Smooth muscle cell of the brain vasculature (primary cell): ENCODE data around the gene MOBP.
"Not testable (repeated sequence)": the region's sequence is repeated elsewhere in the genome, so short reads cannot be mapped to it uniquely, and the experiment has no call there.

ENCODE experiments used
- DNase-seq: peaks from one replicate; pipeline ENCODE4 v3.0.0-alpha.2; 2012; ENCODE audit warnings: low read depth, low spot score

Gene MOBP

GRCh38 chr3:39449796-39450195 lies 17.7 kb upstream of the MOBP start:
- no peak for DNase-seq

DNA sequence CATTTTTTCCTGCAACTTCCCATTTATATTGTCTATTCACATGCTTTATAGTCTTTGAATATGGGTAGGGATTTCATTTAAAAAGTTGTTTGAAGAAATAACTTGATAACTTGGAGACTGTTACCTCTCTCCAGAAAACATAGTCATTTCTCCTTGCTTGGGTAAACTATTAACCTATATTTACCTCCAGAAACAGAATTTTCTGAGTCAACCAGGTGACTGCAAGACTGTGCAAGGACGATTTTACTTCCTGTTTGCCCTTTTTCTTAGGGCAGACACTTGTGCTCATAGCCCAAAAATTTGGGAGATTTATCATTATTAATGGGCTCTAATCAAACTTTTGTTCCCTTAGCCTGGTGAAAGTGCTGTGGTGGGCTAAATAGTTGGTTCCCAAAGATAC lies 14.3 kb upstream of the MOBP start:
- no peak for DNase-seq

DNA sequence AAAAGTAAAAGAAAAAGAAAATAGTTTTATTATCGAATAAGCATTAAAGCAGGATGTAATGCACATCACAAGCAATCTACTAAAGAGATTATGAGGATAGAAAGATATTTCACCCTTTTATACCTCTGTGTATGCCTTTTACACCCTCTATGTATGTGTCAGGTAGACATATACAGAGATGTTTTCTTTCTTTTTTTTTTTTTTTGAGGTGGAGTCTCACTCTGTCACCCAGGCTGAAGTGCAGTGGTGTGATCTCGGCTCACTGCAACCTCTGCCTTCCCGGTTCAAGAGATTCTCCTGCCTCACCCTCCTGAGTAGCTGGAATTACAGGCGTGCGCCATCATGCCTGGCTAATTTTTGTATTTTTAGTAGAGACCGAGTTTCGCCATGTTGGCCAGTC lies 13.6 kb upstream of the MOBP start:
- not testable (repeated sequence) for DNase-seq

- no peak for DNase-seq
Measured at GRCh38 chr3:39454591-39455217, 12.8 kb upstream of the MOBP start.

DNA sequence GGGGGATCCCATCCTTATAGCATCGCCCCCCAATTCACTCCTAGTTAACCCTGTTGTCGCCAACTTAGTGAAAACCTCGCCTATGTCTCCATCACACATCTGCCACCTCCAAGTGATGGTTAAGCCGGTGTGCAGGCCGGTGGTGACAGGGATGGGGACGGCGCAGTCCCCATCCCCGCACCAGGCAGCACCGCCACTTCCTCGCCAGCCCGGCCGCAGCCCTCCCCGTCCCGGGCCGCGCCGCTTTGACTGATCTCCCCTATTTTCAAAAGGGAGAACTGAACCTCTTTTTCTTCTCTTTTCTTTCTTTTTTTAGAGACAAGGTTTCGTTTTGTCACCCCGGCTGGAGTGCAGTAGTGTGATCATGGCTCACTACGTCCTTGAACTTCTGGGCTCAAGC lies 11.3 kb upstream of the MOBP start:
- no peak for DNase-seq

- no peak for DNase-seq
Measured at GRCh38 chr3:39457361-39457760, 10.1 kb upstream of the MOBP start.

DNA sequence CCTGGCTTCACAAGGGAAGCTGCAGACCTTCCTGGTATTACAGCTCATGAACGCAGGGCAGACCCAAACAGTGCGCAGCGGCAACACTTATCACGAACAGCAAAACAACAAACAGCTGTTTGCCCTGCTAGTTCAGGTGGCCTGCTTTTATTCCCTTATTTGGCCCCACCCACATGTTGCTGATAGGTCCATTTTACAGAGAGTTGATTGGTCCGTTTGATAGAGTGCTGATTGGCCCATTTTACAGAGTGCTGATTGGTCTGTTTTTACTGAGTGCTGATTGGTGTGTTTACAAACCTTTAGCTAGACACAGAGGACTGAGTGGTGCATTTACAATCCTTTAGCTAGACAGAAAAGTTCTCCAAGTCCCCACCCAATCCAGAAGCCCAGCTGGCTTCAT lies 8.9 kb upstream of the MOBP start:
- not testable (repeated sequence) for DNase-seq

GRCh38 chr3:39460677-39461076 lies 6.8 kb upstream of the MOBP start:
- DNase-seq = no peak

GRCh38 chr3:39463269-39463668 lies 4.2 kb upstream of the MOBP start:
- no peak for DNase-seq

- DNase-seq = no peak
Measured at GRCh38 chr3:39466988-39467387, 492 bp upstream of the MOBP start.

DNA sequence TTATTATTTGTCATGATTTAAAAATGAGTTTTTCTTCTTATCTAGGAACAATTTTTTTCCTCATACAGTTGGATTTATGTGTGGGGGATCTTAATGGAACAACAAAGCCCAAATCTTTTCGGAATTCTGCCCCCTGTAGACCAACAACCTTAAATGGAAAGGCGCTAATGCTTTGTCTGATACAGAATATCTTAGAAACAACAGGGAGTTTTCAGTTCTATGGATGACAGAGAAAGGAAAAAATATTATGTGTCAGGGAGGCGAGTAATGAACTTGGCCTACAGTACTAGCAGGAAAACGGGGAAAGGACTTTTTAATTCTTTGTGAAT lies 592 bp downstream of the MOBP start:
- DNase-seq = no peak

GRCh38 chr3:39469258-39469657 lies 1.8 kb downstream of the MOBP start:
- DNase-seq = no peak

GRCh38 chr3:39469945-39470344 lies 2.5 kb downstream of the MOBP start:
- DNase-seq = no peak

- no peak for DNase-seq
Measured at GRCh38 chr3:39471652-39472051, 4.2 kb downstream of the MOBP start.

DNA sequence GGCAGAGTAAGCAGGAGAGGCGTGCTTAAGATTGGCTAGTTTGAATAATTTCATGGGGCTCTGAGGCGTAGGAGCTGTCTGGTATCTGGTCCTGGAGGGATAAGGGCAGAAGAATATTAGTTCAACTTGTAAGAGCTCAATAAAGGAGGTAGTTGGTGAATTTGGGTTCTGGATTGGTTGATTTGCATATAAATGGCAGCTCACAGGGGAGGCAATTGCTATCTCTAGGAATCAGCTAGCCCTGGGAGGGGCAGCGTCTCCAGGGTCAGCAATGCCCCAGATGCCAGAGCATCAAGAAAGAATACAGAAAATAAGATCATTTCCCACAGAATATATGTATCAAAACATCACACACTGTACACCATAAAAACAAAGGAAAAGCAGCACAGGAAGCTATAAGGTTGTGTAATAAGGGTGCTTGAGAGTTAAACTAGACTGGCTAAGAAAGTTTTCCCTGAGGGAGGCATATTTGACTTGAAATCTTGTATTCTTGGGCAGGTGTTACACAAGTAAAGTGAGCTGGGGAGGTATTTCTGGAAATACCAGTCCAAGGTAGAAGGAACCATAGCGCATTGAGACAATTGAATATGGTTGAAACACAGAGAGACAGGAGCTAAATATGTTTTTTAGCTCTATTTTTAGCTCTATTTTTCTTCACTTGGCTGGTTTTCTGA lies 6.1 kb downstream of the MOBP start:
- DNase-seq = no peak

DNA sequence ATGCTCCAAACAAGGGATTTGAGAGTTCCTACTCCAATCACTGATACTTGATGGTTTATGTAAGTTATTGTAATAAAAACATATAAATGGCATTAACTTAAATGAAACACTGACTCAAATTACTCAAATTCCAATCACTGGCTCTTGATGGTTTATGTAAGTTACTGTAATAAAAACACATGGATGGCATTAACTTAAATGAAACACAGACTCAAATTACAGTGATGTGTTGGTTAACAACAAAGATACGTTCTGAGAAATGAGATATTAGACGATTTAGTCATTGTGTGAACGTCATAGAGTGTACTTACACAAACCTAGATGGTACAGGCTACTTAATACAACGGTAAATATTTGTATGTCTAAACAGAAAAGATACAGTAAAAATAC lies 6.6 kb downstream of the MOBP start:
- DNase-seq = no peak

GRCh38 chr3:39476783-39477182 lies 9.3 kb downstream of the MOBP start:
- DNase-seq = no peak

DNA sequence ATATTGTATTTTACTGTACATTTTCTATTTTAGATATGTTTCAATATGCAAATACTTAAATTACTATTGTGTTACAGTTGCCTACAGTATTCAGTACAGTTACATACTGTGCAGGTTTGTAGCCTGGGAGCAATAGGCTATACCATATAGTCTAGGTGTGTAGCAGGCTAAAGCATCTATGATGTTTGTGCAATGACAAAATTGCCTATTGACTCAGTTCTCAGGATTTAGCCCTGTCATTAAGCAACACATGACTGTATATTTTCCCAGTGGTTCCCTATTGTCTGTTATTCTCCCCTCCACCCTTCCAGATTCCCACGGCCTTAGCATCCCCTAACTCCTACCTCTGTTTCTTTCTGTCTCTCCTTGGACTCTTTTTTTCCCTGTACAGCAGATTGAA lies 10.7 kb downstream of the MOBP start:
- no peak for DNase-seq

DNA sequence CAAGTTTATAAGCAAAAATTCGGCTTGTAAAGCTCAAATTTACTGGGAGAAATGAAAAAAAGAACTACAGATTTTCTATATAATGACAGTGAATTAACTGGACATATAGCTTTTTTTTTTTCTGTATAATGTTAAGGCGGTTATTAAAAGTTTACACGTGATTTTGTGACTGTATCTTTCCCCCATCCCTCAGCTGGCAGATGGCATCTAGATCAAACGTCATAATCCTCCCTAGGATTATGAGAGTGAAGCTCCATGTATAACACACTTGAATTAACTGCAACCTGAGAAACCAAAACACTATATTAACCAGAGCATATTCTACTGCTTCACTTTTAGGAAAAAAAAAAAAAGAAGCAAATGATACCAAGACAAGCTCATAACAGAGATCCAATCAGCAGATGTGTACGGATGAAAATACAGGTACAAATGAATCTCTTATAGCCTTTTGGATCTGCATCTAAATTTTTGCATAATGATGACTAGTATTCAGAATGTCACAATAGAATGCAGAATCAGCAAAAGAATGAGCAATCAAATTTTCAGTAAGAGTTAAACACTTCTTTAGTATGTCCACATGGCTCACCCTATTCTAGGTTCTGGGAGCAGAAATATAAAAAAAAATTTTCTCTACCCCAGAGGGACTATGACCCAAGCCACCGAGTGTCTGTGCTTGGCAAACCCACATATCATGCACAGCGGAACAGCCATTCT lies 12.4 kb downstream of the MOBP start:
- no peak for DNase-seq

DNA sequence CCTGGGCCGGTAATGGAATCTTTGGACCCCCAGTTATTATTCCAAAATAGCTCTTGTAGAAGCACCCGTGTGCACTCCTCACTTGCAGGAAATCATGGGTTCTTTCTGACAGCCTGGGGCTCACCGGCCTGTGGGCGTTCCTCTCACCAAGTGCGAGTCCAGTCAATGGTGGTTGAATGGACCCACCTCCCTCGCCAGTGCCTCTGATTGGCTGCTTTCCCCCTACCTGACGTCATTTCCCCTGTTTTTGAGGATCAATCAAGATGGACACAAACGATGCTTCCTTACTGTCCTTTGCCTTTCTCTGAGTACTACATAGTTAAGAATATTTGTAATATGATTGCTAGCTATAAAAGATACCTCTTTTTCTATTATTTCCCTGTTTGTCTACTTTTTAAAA lies 18.1 kb downstream of the MOBP start:
- DNase-seq = no peak

DNA sequence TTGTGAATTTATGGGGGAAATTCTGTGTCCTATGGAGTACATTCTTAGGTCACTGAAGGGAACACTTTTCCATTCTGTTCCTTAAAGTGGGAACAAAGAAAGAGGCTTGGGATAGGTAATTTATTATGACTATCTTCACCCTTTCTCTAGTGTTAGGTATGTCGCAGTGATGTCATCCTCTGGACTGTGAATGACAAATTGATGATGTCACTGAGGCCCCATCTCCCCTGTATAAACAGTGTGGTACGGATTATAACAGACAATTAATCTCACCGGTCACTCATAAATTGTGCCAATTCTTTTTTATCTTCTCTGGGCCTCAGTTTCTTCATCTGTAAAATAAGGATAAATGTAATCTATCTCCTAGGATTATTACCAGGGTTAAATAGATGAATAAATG lies 23.5 kb downstream of the MOBP start:
- DNase-seq = no peak

GRCh38 chr3:39491733-39492350 lies 24.4 kb downstream of the MOBP start:
- no peak for DNase-seq

DNA sequence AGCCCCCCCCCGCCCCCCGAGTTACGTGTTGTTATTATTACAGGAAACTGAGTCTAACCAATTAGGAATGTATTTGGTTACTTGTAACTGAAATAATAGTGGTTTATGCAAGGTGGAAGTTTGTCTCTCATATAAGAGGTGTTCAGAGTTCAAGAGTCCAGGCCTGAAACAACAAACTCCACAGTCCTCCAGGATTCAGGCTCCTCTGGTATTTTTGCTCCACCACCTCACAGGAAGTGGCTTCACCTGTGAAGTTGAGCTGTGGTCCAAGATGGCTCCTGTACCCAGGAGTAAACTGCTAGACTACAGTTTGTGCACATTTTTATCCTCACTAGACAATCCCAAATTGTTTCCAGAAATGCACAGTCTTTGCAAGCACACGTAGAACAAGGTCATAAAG lies 27.3 kb downstream of the MOBP start:
- no peak for DNase-seq
